GM11168 (cell line): ENCODE data around the gene SMCP.

ENCODE experiments used
- in situ Hi-C: fragments of 300-500 bp; cut with MboI; formaldehyde crosslinking; loops from one replicate; pipeline ENCODE4 v1.12.0; 2022; ENCODE audit warnings: low sequenced_read_pairs; ENCODE audit not compliant: unreplicated experiment

The SMCP gene

GRCh38 chr1:152932170-152932811, 54.2 kb downstream of the SMCP start:
- in situ Hi-C loops = no loop called here

DNA sequence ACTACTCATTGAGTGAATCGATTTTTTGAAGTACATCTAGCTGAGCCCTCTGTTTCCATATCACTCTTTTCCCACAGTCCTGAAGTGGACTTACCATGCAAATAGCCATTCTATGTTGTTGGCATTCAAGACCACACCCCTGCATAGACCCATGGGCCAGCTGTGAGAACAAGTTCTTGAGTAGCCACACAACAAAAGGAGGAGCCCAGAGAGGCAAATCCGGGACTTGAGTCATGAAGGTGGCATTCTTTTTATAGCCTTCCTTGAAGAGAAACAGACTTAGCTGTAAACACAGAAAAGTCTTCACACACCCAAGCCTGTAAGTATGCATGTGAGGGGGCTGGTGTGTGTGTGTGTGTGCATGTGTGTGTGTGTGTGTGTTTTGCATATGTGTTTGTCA, 55.1 kb downstream of the SMCP start:
- in situ Hi-C loops = no loop called here
